Keratinocyte (primary cell): Measurements from ENCODE around the gene HLA-E. TPM values are rescaled to one million over a fixed set of nuclear protein-coding genes. Genes with fewer than 3 reads are reported as not detected.

Experiments used
- DNase-seq: peaks from one replicate; pipeline ENCODE4 v3.0.0-alpha.2; 2011; ENCODE audit warnings: low read depth, missing footprints, low spot score
- FAIRE-seq: peaks from 2 replicates; lab custom pipeline; 2011; peaks lifted over from hg19 to GRCh38; lab: Jason Lieb, UNC
- H2AFZ ChIP-seq: 2 replicates; pipeline ENCODE4 v1.6.0; 2012; ENCODE audit warnings: low read length, control low read depth, inconsistent platforms; ENCODE audit not compliant: control insufficient read depth
- H3K27ac ChIP-seq: 2 replicates; pipeline ENCODE4 v1.5.1; 2011; ENCODE audit warnings: low read length; ENCODE audit not compliant: control insufficient read depth, insufficient read depth
- H3K27me3 ChIP-seq: 3 replicates; pipeline ENCODE4 v1.6.0; 2011; ENCODE audit warnings: low read length; ENCODE audit not compliant: control insufficient read depth, insufficient read depth; ENCODE audit errors: extremely low read depth
- H3K36me3 ChIP-seq, 2 experiments: 2 replicates in 1 of 2; 3 replicates in 1 of 2; pipeline ENCODE4 v1.5.1; 2011; ENCODE audit warnings: low read length in 2 of 2, mild to moderate bottlenecking in 1 of 2; ENCODE audit not compliant: control insufficient read depth in 2 of 2, insufficient read depth in 2 of 2; ENCODE audit errors: extremely low read depth in 1 of 2
- H3K4me1 ChIP-seq: 3 replicates; pipeline ENCODE4 v1.5.1; 2011; ENCODE audit warnings: low read length; ENCODE audit not compliant: control insufficient read depth, insufficient read depth; ENCODE audit errors: extremely low read depth
- H3K4me2 ChIP-seq: 3 replicates; pipeline ENCODE4 v1.6.0; 2011; ENCODE audit warnings: low read depth, low read length; ENCODE audit not compliant: control insufficient read depth, insufficient read depth; ENCODE audit errors: extremely low read depth
- H3K4me3 ChIP-seq, 3 experiments: fragments of 200-600 bp in 1 of 3; sonication (generic) in 1 of 3; 2 replicates in 2 of 3; 3 replicates in 1 of 3; pipeline ENCODE4 v1.5.1; 2011 to 2016; ENCODE audit warnings: low read length in 3 of 3, mild to moderate bottlenecking in 3 of 3, control low read depth in 2 of 3, inconsistent platforms in 1 of 3, low read depth in 1 of 3, mixed read lengths in 1 of 3, mixed run types in 1 of 3, moderate library complexity in 1 of 3; ENCODE audit not compliant: control insufficient read depth in 2 of 3, insufficient read depth in 2 of 3; ENCODE audit errors: extremely low read depth in 1 of 3
- H3K79me2 ChIP-seq: 2 replicates; pipeline ENCODE4 v1.6.0; 2012; ENCODE audit warnings: low read length; ENCODE audit not compliant: control insufficient read depth, insufficient read depth
- H3K9ac ChIP-seq: 3 replicates; pipeline ENCODE4 v1.6.0; 2011; ENCODE audit warnings: low read length; ENCODE audit not compliant: control insufficient read depth, insufficient read depth; ENCODE audit errors: extremely low read depth
- H3K9me1 ChIP-seq: 3 replicates; pipeline ENCODE4 v1.6.0; 2011; ENCODE audit warnings: low read length; ENCODE audit not compliant: control insufficient read depth, insufficient read depth; ENCODE audit errors: extremely low read depth
- H3K9me3 ChIP-seq: 2 replicates; pipeline ENCODE4 v1.5.1; 2012; ENCODE audit warnings: low read depth, low read length; ENCODE audit not compliant: control insufficient read depth
- H4K20me1 ChIP-seq: 3 replicates; pipeline ENCODE4 v1.6.0; 2011; ENCODE audit warnings: low read length; ENCODE audit not compliant: control insufficient read depth, insufficient read depth; ENCODE audit errors: extremely low read depth
- EZH2 ChIP-seq: IDR thresholded peaks from one replicate; pipeline ENCODE4 v1.6.1; 2012; ENCODE audit warnings: inconsistent platforms, mild to moderate bottlenecking, low read length, moderate library complexity
- dilution Hi-C: fragments of 300-500 bp; cut with MboI; formaldehyde crosslinking; loops from one replicate; pipeline ENCODE4 v1.7.0; 2020; ENCODE audit warnings: low sequenced_read_pairs; ENCODE audit not compliant: extremely low pct_ligation_motif_present
- polyA plus RNA-seq, 5 experiments: library from polyadenylated mRNA; depleted of rRNA in 3 of 5; stranded (reverse) in 3 of 5; stranded (forward) in 1 of 5; unstranded in 1 of 5; fragments of >200 nt; gene quantifications; 1 replicate in 1 of 5; 2 replicates in 3 of 5; 3 replicates in 1 of 5; pipeline versions ENCODE4 v1.2.1 to v1.2.3, GENCODE V29; 2011 to 2012; ENCODE audit warnings: missing spikeins in 2 of 5, low read depth in 1 of 5, low replicate concordance in 1 of 5
- TF ChIP-seq, protein P1 (sequence below), 3 experiments: IDR thresholded peaks in 1 of 3; conservative IDR thresholded peaks in 1 of 3; optimal IDR thresholded peaks in 1 of 3; 2 replicates in 2 of 3; 3 replicates in 1 of 3; pipeline versions ENCODE3 to v1.5.1; 2011; ENCODE audit warnings: low read length in 3 of 3, mild to moderate bottlenecking in 3 of 3, moderate library complexity in 2 of 3, control low read depth in 1 of 3, inconsistent platforms in 1 of 3; ENCODE audit not compliant: insufficient read depth in 2 of 3; ENCODE audit errors: extremely low read depth in 1 of 3

HLA-E gene
- polyA plus RNA-seq, 1 donor (not counting 4 experiments of a cell fraction or from before 2014, with no cell fraction given): 108 TPM

DNA sequence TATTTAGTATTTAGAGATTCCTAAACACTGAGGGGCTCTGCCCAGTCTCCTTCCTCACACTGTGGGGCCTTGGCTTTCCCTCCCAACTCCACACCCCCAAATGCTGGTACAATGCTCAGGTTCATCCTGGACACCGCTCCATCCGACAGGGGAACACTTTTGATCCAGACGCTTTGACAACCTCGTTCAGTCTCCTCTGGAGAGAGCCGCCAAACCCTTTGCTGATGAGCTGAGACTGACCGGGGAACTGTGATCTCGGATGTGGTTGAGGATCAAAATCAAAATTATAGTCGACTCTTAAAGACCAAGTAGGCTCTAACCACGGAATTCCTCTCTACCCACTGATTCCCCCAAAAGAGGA lies 38.8 kb upstream of the HLA-E start:
- TF ChIP-seq EZH2: no peak
- TF ChIP-seq, protein P1, sequence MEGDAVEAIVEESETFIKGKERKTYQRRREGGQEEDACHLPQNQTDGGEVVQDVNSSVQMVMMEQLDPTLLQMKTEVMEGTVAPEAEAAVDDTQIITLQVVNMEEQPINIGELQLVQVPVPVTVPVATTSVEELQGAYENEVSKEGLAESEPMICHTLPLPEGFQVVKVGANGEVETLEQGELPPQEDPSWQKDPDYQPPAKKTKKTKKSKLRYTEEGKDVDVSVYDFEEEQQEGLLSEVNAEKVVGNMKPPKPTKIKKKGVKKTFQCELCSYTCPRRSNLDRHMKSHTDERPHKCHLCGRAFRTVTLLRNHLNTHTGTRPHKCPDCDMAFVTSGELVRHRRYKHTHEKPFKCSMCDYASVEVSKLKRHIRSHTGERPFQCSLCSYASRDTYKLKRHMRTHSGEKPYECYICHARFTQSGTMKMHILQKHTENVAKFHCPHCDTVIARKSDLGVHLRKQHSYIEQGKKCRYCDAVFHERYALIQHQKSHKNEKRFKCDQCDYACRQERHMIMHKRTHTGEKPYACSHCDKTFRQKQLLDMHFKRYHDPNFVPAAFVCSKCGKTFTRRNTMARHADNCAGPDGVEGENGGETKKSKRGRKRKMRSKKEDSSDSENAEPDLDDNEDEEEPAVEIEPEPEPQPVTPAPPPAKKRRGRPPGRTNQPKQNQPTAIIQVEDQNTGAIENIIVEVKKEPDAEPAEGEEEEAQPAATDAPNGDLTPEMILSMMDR (optimal IDR thresholded peaks at IDR 0.05 in 1 of 3, IDR thresholded peaks at IDR 0.05 in 1 of 3, conservative IDR thresholded peaks at IDR 0.05 in 1 of 3; ENCODE audit: extremely low read depth in 1 of 3, insufficient read depth in 2 of 3, low read length in 3 of 3): no peak
- Histone ChIP-seq H3K79me2 (no peaks in the 10 kb centered on the region), H3K27ac (no peak overlapping the region), H2AFZ (no peak overlapping the region), H3K4me1 (peaks cover 15% of the 10 kb centered on the region), H3K27me3 (peaks cover 89% of the 10 kb centered on the region), H3K9ac (no peak overlapping the region), H3K4me2 (peak overlapping the region; percentile 75), H4K20me1 (peaks cover 2% of the 10 kb centered on the region), H3K9me1 (no peaks in the 10 kb centered on the region), H3K4me3 (peak overlapping the region in 1 of 3 experiments; percentile 58), H3K9me3 (no peaks in the 10 kb centered on the region), H3K36me3 (no peaks in the 10 kb centered on the region)
- dilution Hi-C loops: no loop called here
- DNase-seq (no peak), FAIRE-seq (no peak)

DNA sequence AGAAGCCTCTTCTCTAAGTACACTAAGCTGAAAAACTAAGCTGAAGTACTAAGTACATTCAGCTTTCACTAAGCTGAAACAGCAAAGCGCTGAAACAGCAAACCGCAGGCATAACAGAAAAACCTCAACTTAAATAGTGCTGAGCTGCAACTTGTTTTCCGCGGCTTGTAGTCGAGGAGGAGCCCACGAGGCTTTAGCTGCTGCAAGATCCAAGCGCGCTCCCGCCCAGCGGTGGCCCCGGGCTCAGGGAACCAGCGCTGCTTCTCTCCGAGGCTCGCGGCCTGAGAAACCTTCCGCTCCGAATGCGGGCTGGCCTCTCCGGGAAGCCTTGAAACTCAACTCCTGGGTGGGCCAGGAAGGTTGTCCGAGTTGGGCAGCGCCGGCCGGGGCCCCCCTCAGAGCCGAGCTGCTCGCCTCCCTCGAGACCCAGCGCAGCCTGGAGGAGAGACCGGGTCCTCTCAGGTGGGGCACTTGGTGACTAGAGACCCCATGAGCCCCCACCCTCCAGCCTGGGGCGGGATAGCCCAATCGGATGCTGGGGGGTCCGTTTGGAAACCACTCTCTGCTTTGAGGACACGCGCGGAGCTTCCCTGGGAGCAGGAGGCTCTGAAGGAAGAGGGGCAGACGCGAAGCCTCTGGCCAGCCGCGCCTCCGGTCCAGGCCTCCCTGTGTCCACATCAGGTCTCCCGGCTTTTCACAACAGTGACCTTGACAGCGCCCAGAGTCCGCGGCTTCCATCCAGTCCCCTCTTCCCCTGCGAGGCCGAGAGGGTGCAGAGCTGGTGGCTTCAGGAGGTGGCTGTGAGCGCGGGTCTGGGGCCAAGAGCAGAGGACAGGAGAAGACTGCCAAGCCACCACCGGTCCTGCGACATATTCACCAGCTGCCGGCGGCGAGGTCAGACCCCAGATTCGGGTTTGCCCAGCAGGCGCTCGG lies 38.1 kb upstream of the HLA-E start:
- H3K4me1 ChIP-seq: peaks cover 15% of the 10 kb centered on the region
- TF ChIP-seq, protein P1 (optimal IDR thresholded peaks at IDR 0.05 in 1 of 3, IDR thresholded peaks at IDR 0.05 in 1 of 3, conservative IDR thresholded peaks at IDR 0.05 in 1 of 3; ENCODE audit: extremely low read depth in 1 of 3, insufficient read depth in 2 of 3, low read length in 3 of 3): no peak
- TF ChIP-seq EZH2: peak; percentile 70
- H3K9me1 ChIP-seq: no peaks in the 10 kb centered on the region
- no peaks in the 10 kb centered on the region for H3K79me2 ChIP-seq
- H3K27ac ChIP-seq: no peak overlapping the region
- FAIRE-seq (peak; percentile 26), DNase-seq (no peak)
- H3K36me3 ChIP-seq: no peaks in the 10 kb centered on the region
- H3K9ac ChIP-seq: no peak overlapping the region
- H4K20me1 ChIP-seq: peaks cover 2% of the 10 kb centered on the region
- H3K27me3 ChIP-seq: peaks cover 83% of the 10 kb centered on the region
- peak overlapping the region; percentile 75 for H3K4me2 ChIP-seq
- H3K4me3 ChIP-seq: peak overlapping the region in 1 of 3 experiments; percentile 58
- H3K9me3 ChIP-seq: no peaks in the 10 kb centered on the region
- dilution Hi-C loops: no loop called here
- no peak overlapping the region for H2AFZ ChIP-seq
